Adipocyte (in vitro differentiated cells): Measurements from ENCODE around the gene BRD3OS.

Source experiments
- DNase-seq: peaks from one replicate; pipeline ENCODE4 v3.0.0-alpha.2; 2015; ENCODE audit warnings: low read depth
- H3K27me3 ChIP-seq: replicated peaks from 2 replicates; pipeline ENCODE4 v1.7.0; 2013; ENCODE audit warnings: mild to moderate bottlenecking, low read length, moderate library complexity; ENCODE audit not compliant: control insufficient read depth, insufficient read depth
- H3K36me3 ChIP-seq: 2 replicates; pipeline ENCODE4 v1.7.0; 2013; ENCODE audit warnings: low read length, mild to moderate bottlenecking, moderate library complexity; ENCODE audit not compliant: control insufficient read depth, insufficient read depth, severe bottlenecking
- H3K4me1 ChIP-seq: 2 replicates; pipeline ENCODE4 v1.7.0; 2013; ENCODE audit warnings: mild to moderate bottlenecking, low read length, moderate library complexity; ENCODE audit not compliant: control insufficient read depth, insufficient read depth
- H3K4me3 ChIP-seq: 2 replicates; pipeline ENCODE4 v1.7.0; 2013; ENCODE audit warnings: mild to moderate bottlenecking, low read length, moderate library complexity
- H3K9ac ChIP-seq: 2 replicates; pipeline ENCODE4 v1.7.0; 2013; ENCODE audit warnings: mild to moderate bottlenecking, low read length, moderate library complexity
- H3K9me3 ChIP-seq: 2 replicates; pipeline ENCODE4 v1.7.0; 2013; ENCODE audit warnings: mild to moderate bottlenecking, low read length, moderate library complexity; ENCODE audit not compliant: control insufficient read depth

Gene BRD3OS

GRCh38 chr9:134049772-134050588 lies 24.7 kb downstream of the BRD3OS start:
- H3K4me3 ChIP-seq, result no peak overlapping the region
- H3K27me3 ChIP-seq, result no peaks in the 10 kb centered on the region
- no peaks in the 10 kb centered on the region for H3K9me3 ChIP-seq
- peaks cover 70% of the 10 kb centered on the region for H3K36me3 ChIP-seq
- no peak overlapping the region for H3K9ac ChIP-seq
- no peak for DNase-seq
- peaks cover 2% of the 10 kb centered on the region for H3K4me1 ChIP-seq

- H3K4me1 ChIP-seq, result peaks cover 10% of the 10 kb centered on the region
- H3K4me3 ChIP-seq, result no peak overlapping the region
- DNase-seq, result no peak
- no peaks in the 10 kb centered on the region for H3K9me3 ChIP-seq
- no peak overlapping the region for H3K9ac ChIP-seq
- H3K27me3 ChIP-seq, result no peaks in the 10 kb centered on the region
- peaks cover 62% of the 10 kb centered on the region for H3K36me3 ChIP-seq
These were observed 25.4 kb downstream of the BRD3OS start for GRCh38 chr9:134050726-134051125.

GRCh38 chr9:134051319-134051718 lies 26.0 kb downstream of the BRD3OS start:
- Histone ChIP-seq H3K27me3 (no peaks in the 10 kb centered on the region), H3K4me3 (no peak overlapping the region), H3K9ac (no peak overlapping the region), H3K4me1 (peaks cover 16% of the 10 kb centered on the region), H3K36me3 (peaks cover 58% of the 10 kb centered on the region), H3K9me3 (no peaks in the 10 kb centered on the region)
- DNase-seq, result no peak

GRCh38 chr9:134052491-134052890 lies 27.2 kb downstream of the BRD3OS start:
- Histone ChIP-seq H3K27me3 (no peaks in the 10 kb centered on the region), H3K9ac (no peak overlapping the region), H3K4me1 (peaks cover 20% of the 10 kb centered on the region), H3K36me3 (peaks cover 52% of the 10 kb centered on the region), H3K4me3 (no peak overlapping the region), H3K9me3 (no peaks in the 10 kb centered on the region)
- DNase-seq, result no peak

GRCh38 chr9:134052941-134053340 lies 27.7 kb downstream of the BRD3OS start:
- H3K4me1 ChIP-seq, result peaks cover 20% of the 10 kb centered on the region
- no peak for DNase-seq
- H3K4me3 ChIP-seq, result no peak overlapping the region
- H3K36me3 ChIP-seq, result peaks cover 47% of the 10 kb centered on the region
- no peaks in the 10 kb centered on the region for H3K9me3 ChIP-seq
- no peak overlapping the region for H3K9ac ChIP-seq
- H3K27me3 ChIP-seq, result no peaks in the 10 kb centered on the region

- H3K27me3 ChIP-seq, result no peaks in the 10 kb centered on the region
- H3K9me3 ChIP-seq, result no peaks in the 10 kb centered on the region
- DNase-seq, result no peak
- no peak overlapping the region for H3K9ac ChIP-seq
- H3K36me3 ChIP-seq, result peaks cover 42% of the 10 kb centered on the region
- H3K4me3 ChIP-seq, result no peak overlapping the region
- peaks cover 25% of the 10 kb centered on the region for H3K4me1 ChIP-seq
These were observed 28.2 kb downstream of the BRD3OS start for GRCh38 chr9:134053401-134053871.

GRCh38 chr9:134053941-134054761 lies 28.9 kb downstream of the BRD3OS start:
- Histone ChIP-seq H3K9ac (no peak overlapping the region), H3K27me3 (no peaks in the 10 kb centered on the region), H3K36me3 (peaks cover 35% of the 10 kb centered on the region), H3K4me1 (peaks cover 31% of the 10 kb centered on the region), H3K9me3 (no peaks in the 10 kb centered on the region), H3K4me3 (no peak overlapping the region)
- no peak for DNase-seq

- Histone ChIP-seq H3K4me1 (peaks cover 31% of the 10 kb centered on the region), H3K9me3 (no peaks in the 10 kb centered on the region), H3K27me3 (no peaks in the 10 kb centered on the region), H3K9ac (peak overlapping the region; percentile 61), H3K4me3 (peak overlapping the region; percentile 52), H3K36me3 (peaks cover 25% of the 10 kb centered on the region)
- DNase-seq, result no peak
These were observed 29.9 kb downstream of the BRD3OS start for GRCh38 chr9:134054891-134055811.

GRCh38 chr9:134055981-134056461 lies 30.7 kb downstream of the BRD3OS start:
- H3K9me3 ChIP-seq, result no peaks in the 10 kb centered on the region
- peaks cover 16% of the 10 kb centered on the region for H3K36me3 ChIP-seq
- DNase-seq, result peak; percentile 90
- no peaks in the 10 kb centered on the region for H3K27me3 ChIP-seq
- peaks cover 31% of the 10 kb centered on the region for H3K4me1 ChIP-seq
- peak overlapping the region; percentile 61 for H3K9ac ChIP-seq
- peak overlapping the region; percentile 52 for H3K4me3 ChIP-seq

GRCh38 chr9:134056483-134057306 lies 31.4 kb downstream of the BRD3OS start:
- H3K9ac ChIP-seq, result no peak overlapping the region
- no peaks in the 10 kb centered on the region for H3K27me3 ChIP-seq
- peak overlapping the region; percentile 22 for H3K4me3 ChIP-seq
- DNase-seq, result no peak
- H3K36me3 ChIP-seq, result peaks cover 9% of the 10 kb centered on the region
- H3K4me1 ChIP-seq, result peaks cover 31% of the 10 kb centered on the region
- no peaks in the 10 kb centered on the region for H3K9me3 ChIP-seq
